ENCODE measurements around the gene SPACA9. TPM values are rescaled to one million over a fixed set of nuclear protein-coding genes. Genes with fewer than 3 reads are reported as not detected.

Gene SPACA9
- total and polyA plus RNA-seq, 2 experiments from 2014 or later = 1.1 to 1.5 TPM

GRCh38 chr9:132864691-132865090 lies 14.0 kb upstream of the SPACA9 start (continued):
- TF ChIP-seq, protein P1, sequence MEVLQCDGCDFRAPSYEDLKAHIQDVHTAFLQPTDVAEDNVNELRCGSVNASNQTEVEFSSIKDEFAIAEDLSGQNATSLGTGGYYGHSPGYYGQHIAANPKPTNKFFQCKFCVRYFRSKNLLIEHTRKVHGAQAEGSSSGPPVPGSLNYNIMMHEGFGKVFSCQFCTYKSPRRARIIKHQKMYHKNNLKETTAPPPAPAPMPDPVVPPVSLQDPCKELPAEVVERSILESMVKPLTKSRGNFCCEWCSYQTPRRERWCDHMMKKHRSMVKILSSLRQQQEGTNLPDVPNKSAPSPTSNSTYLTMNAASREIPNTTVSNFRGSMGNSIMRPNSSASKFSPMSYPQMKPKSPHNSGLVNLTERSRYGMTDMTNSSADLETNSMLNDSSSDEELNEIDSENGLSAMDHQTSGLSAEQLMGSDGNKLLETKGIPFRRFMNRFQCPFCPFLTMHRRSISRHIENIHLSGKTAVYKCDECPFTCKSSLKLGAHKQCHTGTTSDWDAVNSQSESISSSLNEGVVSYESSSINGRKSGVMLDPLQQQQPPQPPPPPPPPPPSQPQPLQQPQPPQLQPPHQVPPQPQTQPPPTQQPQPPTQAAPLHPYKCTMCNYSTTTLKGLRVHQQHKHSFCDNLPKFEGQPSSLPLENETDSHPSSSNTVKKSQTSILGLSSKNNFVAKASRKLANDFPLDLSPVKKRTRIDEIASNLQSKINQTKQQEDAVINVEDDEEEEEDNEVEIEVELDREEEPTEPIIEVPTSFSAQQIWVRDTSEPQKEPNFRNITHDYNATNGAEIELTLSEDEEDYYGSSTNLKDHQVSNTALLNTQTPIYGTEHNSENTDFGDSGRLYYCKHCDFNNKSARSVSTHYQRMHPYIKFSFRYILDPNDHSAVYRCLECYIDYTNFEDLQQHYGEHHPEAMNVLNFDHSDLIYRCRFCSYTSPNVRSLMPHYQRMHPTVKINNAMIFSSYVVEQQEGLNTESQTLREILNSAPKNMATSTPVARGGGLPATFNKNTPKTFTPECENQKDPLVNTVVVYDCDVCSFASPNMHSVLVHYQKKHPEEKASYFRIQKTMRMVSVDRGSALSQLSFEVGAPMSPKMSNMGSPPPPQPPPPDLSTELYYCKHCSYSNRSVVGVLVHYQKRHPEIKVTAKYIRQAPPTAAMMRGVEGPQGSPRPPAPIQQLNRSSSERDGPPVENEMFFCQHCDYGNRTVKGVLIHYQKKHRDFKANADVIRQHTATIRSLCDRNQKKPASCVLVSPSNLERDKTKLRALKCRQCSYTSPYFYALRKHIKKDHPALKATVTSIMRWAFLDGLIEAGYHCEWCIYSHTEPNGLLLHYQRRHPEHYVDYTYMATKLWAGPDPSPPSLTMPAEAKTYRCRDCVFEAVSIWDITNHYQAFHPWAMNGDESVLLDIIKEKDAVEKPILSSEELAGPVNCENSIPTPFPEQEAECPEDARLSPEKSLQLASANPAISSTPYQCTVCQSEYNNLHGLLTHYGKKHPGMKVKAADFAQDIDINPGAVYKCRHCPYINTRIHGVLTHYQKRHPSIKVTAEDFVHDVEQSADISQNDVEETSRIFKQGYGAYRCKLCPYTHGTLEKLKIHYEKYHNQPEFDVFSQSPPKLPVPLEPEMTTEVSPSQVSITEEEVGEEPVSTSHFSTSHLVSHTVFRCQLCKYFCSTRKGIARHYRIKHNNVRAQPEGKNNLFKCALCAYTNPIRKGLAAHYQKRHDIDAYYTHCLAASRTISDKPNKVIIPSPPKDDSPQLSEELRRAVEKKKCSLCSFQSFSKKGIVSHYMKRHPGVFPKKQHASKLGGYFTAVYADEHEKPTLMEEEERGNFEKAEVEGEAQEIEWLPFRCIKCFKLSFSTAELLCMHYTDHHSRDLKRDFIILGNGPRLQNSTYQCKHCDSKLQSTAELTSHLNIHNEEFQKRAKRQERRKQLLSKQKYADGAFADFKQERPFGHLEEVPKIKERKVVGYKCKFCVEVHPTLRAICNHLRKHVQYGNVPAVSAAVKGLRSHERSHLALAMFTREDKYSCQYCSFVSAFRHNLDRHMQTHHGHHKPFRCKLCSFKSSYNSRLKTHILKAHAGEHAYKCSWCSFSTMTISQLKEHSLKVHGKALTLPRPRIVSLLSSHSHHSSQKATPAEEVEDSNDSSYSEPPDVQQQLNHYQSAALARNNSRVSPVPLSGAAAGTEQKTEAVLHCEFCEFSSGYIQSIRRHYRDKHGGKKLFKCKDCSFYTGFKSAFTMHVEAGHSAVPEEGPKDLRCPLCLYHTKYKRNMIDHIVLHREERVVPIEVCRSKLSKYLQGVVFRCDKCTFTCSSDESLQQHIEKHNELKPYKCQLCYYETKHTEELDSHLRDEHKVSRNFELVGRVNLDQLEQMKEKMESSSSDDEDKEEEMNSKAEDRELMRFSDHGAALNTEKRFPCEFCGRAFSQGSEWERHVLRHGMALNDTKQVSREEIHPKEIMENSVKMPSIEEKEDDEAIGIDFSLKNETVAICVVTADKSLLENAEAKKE (CRISPR knock-in tag; IDR thresholded peaks at IDR 0.05) = no peak
- no peak for TF ChIP-seq JUNB (IDR thresholded peaks at IDR 0.05; ENCODE audit: unreplicated experiment)

DNA sequence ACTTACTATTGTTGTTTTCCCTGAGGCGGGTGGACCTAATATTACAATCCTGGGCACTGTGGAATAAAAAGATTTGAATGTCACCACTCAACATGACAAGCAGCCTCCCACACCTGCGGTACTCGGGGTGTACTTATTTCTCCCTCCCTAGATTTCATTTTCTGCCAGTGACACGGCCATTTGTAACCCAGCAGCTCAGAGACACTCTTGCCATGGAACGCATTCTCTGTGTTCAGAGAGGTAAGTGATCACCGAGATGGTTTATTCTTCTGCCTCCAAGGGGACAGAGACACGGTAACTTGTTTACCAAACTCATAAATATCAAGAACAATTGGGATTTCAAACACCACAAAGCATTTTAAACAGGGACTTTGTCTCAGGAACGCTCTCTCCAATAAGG lies 11.8 kb upstream of the SPACA9 start:
- Histone ChIP-seq H3K9me2 (ENCODE audit: insufficient read depth) (peaks cover 5% of the 10 kb centered on the region; the same call in 1 of the 2 replicates), H3K79me2 (replicated peaks; ENCODE audit: insufficient read depth) (no peaks in the 10 kb centered on the region), H3K4me1 (ENCODE audit: insufficient read depth) (no peaks in the 10 kb centered on the region; the same call in 1 of the 2 replicates), H3K4me2 (no peak overlapping the region), H2AFZ (no peak overlapping the region), H3K27ac (ENCODE audit: low read depth) (no peak overlapping the region), H3F3A (replicated peaks; ENCODE audit: low read depth) (no peaks in the 10 kb centered on the region), H4K20me1 (replicated peaks; ENCODE audit: insufficient read depth) (no peaks in the 10 kb centered on the region), H3K4me3 (no peak overlapping the region), H3K36me3 (ENCODE audit: insufficient read depth) (no peaks in the 10 kb centered on the region), H3K27me3 (ENCODE audit: insufficient read depth) (no peaks in the 10 kb centered on the region)
- Mint-ChIP-seq H3K27me3 (ENCODE audit: insufficient read depth, low read depth, poor library complexity) (peaks cover 2% of the 10 kb centered on the region), H3K9me3 (no peaks in the 10 kb centered on the region), H3K4me3 (no peak overlapping the region), H3K36me3 (ENCODE audit: low read depth) (no peaks in the 10 kb centered on the region), H3K4me1 (peaks cover 10% of the 10 kb centered on the region), H3K27ac (no peak overlapping the region)
- no peak for DNase-seq (ENCODE audit: low spot score)
- ATAC-seq = no peak
- no peak for TF ChIP-seq CTCF (conservative IDR thresholded peaks at IDR 0.05; ENCODE audit: low read depth in 2 of 2)
- no peak for TF ChIP-seq NANOG (IDR thresholded peaks at IDR 0.05; ENCODE audit: borderline replicate concordance)
- no peak for TF ChIP-seq ZNF114 (CRISPR knock-in tag; IDR thresholded peaks at IDR 0.05)
- TF ChIP-seq EZH2 (IDR thresholded peaks at IDR 0.05; ENCODE audit: low read depth, unreplicated experiment) = no peak
- TF ChIP-seq EZH2phosphoT487 (IDR thresholded peaks at IDR 0.05; ENCODE audit: unreplicated experiment) = no peak
- TF ChIP-seq CREB1 (CRISPR knock-in tag; IDR thresholded peaks at IDR 0.05; ENCODE audit: low read depth) = no peak
- no peak for TF ChIP-seq JUNB (IDR thresholded peaks at IDR 0.05; ENCODE audit: unreplicated experiment)
- no peak for TF ChIP-seq ETS1 (IDR thresholded peaks at IDR 0.05)

Measured in GM23338 (cell line).